NCI-H524 treated with DMSO at 0.1 percent for 48 hours (cell line): ENCODE results near the gene APBB2.

Experiments used
- DNase-seq: peaks from one replicate; lab custom pipeline; 2025; lab: John Stamatoyannopoulos, UW

Gene APBB2

DNA sequence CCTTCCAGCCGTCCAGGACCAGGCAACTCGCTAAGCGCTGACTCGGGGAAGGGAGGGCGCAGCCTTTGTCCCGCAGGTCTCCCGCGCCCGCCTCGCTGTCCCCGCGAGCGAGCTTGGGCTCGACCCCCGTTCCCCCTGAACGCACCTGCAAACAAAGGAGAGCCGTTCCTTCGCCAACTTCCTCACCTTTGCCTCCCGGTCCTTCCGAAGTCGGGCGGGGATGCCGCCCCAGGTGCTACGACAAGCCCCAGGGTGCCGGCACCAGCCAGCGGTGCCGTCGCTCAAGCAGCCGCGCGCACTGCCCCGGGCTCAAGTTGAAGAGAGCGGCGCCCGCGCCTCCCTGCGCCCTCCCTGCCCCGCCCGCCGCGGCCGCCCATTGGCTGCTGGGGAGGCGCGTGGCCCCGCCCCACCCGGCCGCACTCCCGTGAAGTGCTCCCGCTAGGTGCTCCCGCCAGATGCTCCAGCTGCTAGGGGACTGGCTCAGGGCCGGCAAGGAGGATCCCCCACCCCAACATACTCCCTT lies 357.4 kb downstream of the APBB2 start:
- no peak for DNase-seq

DNA sequence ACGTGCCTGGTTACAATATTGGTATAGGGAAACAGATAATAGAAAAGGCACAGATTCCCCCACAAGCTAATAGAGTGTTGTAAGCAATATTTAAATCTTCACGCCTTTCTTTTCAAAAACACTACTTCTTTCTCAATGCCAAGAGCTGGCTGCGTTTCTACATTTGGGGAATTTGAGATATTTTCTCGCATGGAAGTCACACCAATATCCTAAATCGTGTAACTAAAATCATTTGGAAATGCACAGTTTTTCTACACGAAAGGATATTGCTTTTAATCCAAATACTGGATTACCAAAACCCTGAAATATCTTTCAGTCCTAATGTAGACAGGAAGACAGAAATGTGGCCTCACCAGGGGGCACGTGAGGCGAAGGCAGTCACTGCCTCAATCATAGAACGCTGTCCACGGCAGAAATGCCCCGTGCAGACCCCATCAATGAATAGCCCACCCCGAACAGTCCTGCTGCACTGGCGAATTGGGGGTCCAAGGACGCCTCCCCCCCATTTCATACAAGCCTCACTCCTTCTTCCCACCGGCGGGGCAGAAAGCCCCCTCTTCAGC lies 358.0 kb downstream of the APBB2 start:
- DNase-seq: no peak

DNA sequence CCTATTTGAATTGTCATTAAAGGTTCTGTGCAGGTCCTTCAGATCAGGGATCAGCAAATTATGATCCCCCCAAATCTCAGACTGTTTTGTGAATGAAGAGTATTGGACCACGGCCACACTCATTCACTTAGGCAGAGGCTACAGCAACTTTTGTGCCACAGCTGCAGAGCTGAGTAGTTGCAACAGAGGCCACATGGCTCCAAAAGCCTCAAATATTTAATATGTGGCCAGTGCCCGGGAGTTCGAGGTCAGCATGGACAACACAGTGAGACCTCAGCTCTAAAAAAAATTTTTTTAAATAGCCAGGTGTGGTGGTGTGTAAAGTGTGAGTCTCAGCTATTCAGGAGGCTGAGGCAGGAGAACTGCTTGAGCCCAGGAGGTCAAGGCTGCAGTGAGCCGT lies 363.8 kb downstream of the APBB2 start:
- DNase-seq: no peak

DNA sequence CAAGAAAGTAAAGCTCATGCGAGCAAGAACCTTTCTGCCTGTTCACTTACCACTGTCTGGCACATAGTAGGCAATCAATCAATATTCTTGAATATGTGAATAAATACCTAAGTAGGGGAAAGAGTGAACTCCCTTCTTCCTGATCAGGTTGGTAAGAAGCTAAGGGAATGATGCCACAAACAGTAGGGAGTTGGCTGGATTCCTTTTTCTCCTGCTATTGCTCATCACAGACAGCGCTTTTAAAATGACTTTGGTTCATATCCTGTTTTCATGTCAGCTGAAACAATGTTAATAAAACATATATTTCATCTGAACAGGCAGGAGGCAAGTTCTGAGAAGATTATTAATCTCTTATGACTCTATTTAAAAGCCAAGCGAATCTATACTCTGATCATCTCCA lies 365.4 kb downstream of the APBB2 start:
- no peak for DNase-seq

DNA sequence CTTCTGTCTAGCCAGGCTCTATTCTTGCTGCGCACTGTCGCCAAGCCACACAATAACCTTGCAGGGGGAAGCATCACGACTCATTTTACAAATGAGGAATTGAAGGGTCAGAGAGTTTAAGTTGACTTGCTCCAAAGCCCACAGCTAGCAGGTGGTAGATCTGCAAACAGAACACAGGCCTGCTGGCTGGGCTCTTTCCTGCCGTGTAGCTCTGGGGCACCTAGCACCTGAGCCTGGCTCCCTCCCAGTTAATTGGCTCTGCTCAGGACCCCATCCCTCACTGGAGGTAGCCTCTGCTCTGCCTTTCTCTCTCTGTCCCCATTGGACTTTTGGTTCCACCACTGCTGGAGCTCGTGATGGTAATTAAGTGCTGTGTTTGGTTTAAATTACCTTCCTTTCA lies 366.1 kb downstream of the APBB2 start:
- no peak for DNase-seq

DNA sequence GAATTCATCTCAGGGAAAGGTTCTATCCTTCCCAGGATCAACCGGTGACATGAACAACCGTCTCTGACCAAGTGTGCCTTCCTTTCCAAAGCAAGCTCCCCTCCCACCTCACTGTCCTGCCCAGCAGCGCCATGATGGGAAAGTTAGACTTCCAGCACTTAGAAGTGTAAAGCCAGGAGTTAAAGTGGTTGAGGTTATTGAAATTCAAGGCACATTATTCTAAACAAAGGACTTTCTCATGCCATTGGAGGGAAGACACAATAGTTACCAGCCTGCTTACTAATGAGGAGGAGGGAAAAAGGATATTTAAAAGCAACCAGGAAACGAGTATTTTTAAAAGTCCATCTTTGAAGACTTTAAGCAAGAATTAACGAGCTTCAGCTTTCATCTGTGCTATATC lies 367.8 kb downstream of the APBB2 start:
- no peak for DNase-seq

DNA sequence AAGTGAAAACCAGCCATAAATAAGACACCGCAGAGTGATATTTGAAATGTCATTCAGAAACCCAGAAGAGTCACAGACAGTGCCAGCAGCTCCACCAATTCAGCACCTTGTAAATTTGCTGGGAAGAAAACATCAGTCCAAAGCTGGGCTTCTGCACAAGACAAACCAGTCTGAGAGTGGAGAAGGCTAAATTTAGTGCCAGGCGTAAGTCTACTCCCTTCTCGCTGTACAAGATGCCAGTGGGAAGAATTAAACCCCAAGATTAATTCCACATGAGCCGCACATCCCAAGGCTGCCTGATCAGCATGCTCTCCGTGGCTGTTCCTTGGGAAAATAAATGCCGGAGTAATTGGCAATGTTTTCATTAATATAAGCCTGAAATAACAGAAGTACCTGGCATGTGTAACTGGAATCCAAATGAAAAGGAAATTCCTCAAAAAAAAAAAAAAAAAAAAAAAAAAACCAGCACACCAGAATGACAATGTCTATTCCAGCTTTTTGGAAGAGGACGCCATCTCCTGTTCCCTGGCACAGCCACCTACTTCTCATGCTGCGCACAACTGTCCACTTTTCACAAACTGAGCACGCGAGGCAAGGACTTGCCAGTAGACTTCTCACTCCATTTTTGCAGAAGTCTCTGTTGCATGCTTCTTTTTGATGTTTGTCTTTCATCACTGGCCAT lies 369.0 kb downstream of the APBB2 start:
- DNase-seq: no peak

DNA sequence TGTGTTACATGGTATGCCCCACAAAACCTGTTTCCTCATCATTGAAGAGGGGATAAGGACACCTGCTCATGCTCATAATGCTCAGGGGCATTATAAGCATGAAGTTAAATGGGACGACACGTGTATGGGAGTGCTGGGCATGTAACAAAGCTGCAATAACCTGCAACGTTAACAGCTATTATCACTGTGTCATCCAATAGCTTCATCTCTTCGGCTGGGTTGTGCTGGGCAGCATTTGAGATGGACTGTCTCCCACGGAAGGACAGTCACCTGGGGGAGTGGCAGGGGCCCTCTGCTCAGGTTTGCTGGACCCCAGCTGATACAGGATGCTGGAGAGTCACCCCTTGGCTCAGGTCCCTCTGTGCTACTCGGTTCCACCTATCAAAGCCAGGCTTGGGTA lies 370.1 kb downstream of the APBB2 start:
- DNase-seq: no peak

DNA sequence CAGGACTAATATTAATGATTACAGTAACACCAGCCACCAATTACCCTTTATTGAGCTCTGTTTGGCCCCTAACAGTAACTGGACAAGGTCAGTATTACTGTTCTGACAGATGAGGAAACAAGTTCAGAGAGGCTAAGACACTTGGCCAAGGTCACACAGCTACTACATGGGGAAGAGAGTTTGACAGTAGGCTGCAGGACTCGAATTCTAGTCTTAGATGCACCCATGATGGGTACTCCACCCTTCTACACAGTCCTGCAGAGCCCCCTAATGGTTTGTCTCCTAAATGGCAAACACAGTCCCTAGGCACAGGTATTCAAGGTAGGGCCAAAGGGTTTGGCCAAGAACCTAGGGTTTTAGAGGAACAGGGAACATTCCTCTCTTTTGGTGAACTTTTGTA lies 370.6 kb downstream of the APBB2 start:
- DNase-seq: no peak

DNA sequence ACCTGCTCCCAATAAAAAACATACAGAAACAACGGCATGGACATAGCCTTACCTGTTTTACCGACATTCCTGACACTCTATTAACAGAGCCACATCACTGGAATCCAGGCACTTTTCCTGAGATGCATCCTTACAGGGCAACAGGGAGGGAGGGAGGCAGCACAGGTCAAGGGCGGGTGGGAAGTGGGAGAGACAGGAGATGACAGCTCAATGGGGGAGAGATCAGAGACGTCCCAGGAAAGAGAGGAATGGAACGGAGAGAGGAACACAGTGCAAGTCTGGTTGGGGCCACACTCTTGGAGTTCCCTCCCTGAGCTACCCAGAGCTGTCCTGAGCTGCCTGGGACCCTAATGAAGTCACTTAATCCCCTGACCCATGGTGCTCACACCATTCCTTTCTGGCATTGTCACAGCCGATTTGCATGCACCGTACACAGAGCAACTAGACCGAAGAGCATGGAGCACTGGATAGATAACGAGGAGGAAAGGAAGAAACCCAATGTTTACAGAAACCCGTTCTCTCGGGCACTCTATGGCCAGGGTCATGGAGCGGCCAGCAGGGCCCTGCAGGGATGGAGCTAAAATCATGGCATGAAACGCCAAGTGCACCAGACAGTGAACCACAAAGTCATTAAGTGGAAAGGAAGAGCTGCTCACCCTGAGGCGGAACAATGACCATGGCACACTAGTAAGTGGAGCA lies 371.5 kb downstream of the APBB2 start:
- no peak for DNase-seq

DNA sequence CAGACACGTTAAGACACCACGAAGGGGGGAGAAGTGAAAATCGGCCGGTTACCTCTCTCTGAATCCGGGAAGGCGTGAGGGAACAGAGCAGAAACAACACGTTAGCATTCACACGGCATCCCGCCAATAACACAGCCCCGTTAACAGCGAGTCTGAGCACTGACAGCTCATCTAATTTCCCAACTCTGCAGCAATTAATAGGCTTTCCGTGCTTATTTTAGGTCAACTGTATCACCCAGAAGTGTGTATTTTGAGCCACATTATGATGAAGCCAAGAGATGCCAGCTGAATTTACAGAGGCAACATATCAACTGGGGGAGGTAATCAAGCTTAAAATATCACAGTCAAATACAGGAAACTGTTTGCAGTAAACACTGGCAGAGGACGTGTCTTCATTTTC lies 372.0 kb downstream of the APBB2 start:
- no peak for DNase-seq

DNA sequence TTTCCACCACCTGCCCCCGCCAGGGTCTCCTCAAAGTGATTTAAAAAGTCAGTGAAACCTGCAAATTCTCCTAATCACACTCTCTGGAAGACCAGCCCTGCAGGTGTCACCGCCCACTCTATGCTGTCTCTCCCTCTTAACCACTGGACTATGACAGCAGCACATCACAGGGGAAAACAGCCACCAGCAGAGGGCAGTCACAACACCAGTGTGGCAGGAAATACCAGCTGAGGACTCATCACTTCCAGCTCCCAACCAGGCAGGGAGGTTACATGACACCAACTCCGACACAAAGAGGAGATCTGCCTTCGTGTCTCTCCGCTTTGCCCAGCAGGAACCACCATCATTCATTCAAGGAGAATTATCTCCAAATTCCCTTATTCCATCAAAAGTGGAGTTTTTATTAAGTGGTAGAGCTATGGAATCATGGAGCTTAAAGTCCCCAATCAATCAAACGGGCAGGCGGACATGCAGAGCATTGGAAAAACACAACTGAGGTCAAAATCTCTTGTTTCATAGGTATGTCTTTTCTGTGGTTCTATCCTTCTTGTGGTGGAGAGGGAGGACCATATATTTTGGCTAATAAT lies 373.3 kb downstream of the APBB2 start:
- DNase-seq: peak; percentile 47

DNA sequence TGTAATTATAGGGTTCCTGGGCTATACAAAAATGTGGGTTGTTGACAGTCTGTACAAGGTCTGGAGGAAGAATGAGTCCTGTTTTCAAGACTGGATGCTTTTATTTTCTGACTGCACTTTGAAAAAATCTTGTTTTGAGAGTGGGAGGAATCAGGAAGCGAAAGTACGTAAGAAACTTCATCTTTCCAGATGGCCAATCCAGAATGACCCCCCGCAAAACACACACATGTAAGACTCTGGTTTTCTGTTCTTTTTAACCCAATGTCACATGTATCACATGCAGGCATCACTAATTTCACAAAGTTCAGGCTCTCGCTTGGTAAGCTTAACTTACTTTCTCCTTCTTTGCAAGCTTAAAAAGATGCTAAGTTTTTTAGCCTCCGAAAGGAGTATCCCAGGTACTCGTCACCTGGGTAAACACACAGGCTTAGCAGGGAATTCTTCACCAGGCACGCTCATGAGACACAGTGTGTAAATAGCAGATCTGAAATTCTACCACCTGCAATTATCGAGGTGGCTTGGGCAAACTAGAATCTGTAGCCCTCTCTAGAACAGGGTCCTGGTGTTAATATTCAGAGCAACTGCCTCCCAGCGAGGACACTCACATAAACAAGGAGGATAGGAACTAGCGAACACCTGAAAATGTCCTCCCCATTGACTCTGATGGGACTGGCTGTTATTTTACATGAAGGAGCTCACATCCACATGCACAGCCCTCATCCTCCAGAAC lies 373.9 kb downstream of the APBB2 start:
- DNase-seq: no peak

DNA sequence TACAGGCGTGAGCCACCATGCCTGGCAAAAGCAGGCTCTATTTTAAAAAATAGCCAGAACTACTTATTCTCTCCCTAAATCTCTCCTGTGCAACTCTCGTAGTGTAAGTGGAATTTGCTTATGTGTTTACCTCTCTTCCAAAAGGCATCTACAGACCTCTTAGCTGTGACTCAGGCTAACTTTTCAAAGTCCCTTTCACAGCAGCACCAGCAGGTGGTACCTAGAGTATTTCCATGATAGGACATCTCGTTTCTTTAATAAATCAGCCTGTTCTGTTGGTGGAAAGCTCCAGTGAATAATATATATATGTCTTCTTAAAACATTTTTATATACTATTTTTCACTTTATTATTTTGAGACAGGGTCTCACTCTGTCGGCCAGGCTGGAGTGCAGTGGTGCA lies 375.6 kb downstream of the APBB2 start:
- no peak for DNase-seq

DNA sequence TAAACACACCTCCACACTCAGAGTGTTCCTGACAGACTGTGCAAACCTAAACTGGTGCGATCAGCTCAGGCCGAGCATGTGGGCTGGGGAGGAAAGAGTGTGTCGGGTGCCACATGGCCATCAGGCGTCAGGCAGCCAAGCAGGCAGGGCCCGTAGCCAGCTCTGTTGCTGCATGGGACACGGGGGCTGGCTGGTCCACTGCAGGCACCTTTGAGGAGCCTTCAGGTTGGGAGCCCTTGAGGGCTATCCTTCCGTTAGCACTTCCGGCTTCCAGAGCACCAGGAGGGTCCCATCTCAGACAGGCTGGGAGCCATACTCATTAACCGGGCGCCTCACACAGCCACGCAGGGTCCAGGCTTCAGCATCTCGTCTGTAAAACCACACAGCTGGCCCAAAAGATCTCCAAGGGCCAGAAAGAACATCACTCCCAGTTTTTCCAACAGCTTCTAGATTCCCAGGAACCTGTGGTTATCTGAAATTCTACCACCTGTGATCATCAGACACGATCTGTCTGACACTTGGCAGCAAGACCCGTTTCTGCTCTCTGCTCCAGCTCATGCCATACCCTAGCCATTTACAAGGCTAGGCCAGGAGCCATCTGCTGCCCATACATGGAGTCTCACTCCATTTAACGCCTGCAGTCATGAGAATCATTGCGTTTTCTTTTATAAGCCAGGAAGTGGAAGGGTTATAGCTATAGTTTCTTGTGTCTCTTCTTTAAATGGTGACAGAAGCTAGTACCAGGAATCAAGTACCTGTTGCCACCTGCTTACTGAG lies 377.1 kb downstream of the APBB2 start:
- no peak for DNase-seq

DNA sequence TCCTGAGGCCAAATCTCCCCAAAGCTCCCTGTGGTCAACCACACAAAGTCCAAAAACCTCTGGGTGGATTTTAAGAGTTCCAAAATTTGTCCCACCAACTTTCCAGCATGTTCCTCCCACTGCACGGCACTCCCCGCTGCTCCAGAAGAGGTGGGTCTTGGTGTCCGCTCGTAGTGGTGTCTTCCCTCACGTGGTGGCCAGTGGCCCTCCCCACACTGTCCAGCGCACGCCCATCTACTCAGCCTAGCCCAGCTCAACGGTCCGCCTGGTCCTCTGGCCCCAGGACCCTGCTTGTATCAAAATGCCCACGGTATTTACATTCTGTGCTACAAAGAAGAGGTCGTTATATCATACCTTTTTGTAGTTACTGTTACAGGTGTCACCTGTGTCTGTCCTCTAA lies 381.1 kb downstream of the APBB2 start:
- DNase-seq: no peak

DNA sequence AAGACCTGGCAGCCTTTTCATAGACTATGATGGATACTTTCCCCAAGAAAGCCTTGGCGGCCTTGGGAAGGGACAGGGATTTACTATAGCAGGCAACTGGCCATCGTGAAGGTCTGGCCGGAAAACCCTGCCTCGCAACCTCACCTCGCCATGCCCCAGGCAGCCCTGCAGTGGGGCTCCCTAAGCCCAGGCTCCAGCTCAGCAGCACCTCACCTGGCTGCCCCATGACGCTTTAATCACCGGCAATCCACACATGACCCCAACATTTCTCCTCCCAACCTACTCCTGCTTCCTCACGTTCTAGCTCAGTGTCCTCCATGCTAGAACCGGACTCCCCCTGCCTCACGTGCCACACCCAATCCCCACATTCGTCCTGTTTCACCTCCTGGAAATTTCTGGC lies 382.2 kb downstream of the APBB2 start:
- no peak for DNase-seq

DNA sequence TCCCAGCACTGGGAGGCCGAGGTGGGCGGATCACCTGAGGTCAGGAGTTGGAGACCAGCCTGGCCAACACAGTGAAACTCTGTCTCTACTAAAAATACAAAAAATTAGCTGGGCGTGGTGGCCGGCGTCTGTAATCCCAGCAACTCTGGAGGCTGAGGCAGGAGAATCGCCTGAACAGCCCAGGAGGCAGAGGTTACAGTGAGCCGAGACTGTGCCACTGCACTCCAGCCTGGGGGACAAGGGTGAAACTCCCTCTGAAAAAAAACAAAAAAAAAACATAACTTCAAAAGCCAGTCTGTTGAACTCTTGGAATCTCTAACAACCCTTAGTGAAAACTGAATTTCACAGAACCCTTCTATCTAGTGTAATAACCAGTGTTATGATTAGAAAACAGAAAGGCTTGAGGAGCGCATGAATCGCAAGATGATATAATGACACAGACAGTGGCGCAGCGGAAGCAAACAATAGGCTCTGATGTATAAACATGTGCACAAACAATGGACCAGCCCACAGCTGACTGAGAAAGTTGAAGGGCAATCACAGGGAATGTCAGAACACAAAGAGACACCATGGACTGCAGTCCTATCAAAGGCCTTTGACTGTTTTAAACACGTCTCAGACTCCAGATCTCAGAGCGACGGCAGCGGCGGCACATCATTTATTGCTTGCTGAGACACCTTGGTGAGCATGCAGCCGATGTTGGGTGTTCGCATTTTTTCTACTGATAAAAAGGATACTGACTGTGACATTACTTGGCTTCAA lies 383.0 kb downstream of the APBB2 start:
- no peak for DNase-seq

DNA sequence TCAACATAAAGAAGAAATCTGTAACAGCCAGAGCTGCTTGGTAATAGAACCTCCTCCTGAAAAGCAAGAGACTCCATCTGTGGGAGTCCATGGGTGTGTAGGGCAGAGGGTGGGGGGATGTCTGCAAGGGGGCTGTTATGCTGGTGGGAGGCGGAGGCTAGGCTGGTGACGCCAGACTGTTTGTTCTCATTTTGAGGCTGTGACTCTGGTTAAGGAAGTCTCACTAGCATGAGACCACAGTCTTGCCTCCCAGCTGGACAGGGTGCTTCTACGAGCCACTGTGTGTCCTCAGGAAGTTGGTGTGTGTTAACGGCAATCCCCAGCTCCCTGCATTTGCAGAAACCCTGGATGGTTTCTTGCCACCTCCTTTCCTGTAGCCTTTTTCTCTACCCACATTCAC lies 384.8 kb downstream of the APBB2 start:
- no peak for DNase-seq

DNA sequence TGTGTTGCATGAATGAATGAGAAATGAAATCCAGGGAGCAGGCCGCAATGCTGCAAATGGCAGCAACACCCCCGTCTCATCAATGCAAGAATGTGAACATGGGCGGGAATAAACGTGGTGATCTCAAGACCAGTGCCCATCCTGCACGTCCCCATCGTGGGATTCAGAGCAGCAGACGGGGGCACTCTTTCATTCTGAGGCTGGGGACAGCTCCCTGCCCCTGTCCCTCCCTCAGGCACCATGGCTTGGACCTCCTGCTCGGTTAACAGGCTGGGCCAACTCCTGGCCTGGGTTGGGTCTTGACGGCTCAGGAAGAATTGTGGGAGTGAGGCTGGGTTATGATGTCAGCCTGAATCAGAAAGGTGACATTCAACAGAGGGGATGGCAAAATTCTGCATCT lies 385.7 kb downstream of the APBB2 start:
- no peak for DNase-seq

DNA sequence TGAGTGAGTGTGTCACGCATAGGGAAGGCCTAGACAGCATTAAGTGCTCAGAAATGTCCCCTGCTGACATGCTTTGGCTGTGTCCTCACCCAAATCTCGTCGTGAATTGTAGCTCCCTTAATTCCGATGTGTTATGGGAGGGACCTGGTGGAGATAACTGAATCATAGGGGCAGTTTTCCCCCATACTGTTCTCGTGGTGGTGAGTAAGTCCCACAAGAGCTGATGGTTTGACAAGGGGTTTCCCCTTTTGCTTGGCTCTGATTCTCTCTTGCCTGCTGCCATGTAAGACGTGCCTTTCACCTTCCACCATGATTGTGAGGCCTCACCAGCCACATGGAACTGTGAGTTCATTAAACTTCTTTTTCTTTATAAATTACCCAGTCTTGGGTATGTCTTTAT lies 386.6 kb downstream of the APBB2 start:
- no peak for DNase-seq
